Psoas muscle (tissue), 8 donors: ENCODE data around the gene CALCOCO1. TPM values are rescaled to one million over a fixed set of nuclear protein-coding genes. Genes with fewer than 3 reads are reported as not detected.

Source experiments
- ATAC-seq, 4 donors: fragments of 200-7000 bp; cut with Tn5 transposase; one replicate each; pipeline ENCODE4 v1.9.1; 2020; ENCODE audit warnings: moderate library complexity in 3 of 4, mild to moderate bottlenecking in 2 of 4
- DNase-seq, 2 donors: peaks; one replicate each; pipeline ENCODE4 v3.0.0-alpha.2; 2020
- H3K27ac ChIP-seq: fragments of 200-600 bp; one replicate; pipeline ENCODE4 v1.8.0; 2022
- H3K27me3 ChIP-seq, 3 donors: fragments of 200-600 bp in 1 of 3; one replicate each; pipeline versions ENCODE4 v1.6.1 to v1.8.0; 2013 to 2022; ENCODE audit warnings: low read length in 2 of 3, mild to moderate bottlenecking in 2 of 3, moderate library complexity in 1 of 3; ENCODE audit not compliant: insufficient read depth in 3 of 3
- H3K36me3 ChIP-seq, 2 donors: fragments of 200-600 bp in 1 of 2; one replicate each; pipeline versions ENCODE4 v1.6.1 to v1.8.0; 2013 to 2022; ENCODE audit warnings: low read depth in 1 of 2, mild to moderate bottlenecking in 1 of 2, moderate library complexity in 1 of 2; ENCODE audit not compliant: insufficient read depth in 1 of 2
- H3K4me1 ChIP-seq: fragments of 200-600 bp; one replicate; pipeline ENCODE4 v1.8.0; 2022
- H3K4me3 ChIP-seq: fragments of 200-600 bp; one replicate; pipeline ENCODE4 v1.8.0; 2022; ENCODE audit warnings: mild to moderate bottlenecking
- H3K9me3 ChIP-seq: fragments of 200-600 bp; one replicate; pipeline ENCODE4 v1.8.0; 2022
- WGBS, 3 donors: extraction: QIAGEN DNeasy Blood & Tissue Kit; methylation state at CpG; one replicate each; pipeline versions ENCODE4 v1.1.6 to v1.1.7; 2013; 5-methylcytosine and 5-hydroxymethylcytosine counted together
- intact Hi-C, 2 donors: fragments of 100-400 bp; cut with DNase I; formaldehyde crosslinking; loops; one replicate each; pipeline versions ENCODE4 v1.11.0 to v1.14.2; 2022
- polyA plus RNA-seq, 3 donors: library from polyadenylated mRNA; stranded (reverse); fragments of 200-250 nt; gene quantifications; one replicate each; pipeline ENCODE4 v1.2.3, GENCODE V29; 2013
- total RNA-seq, 4 donors: library from RNA; stranded (reverse); fragmentation: NEBNext Ultra II Directional in 2 of 4; extraction: Animal tissue kit (Norgen Biotek cat#: 25700) in 2 of 4; gene quantifications; one replicate each; pipeline versions ENCODE4 v1.2.1 to v1.2.4, GENCODE V29; 2021 to 2023
- TF ChIP-seq, protein P1 (sequence below): fragments of 200-600 bp; IDR thresholded peaks from one replicate; pipeline ENCODE4 v1.8.0; 2022; ENCODE audit warnings: antibody characterized with exemption
- donor health status: healthy with polysubstance abuse.
- donor health status: DM: no; HTN: no; CAD: no; lungs with moderate emphysema.
- donor health status: Bipolar disorder and iron deficiency.
- donor health status: healthy.
- donor health status: DM: yes; HTN: yes; CAD: no.
- donor health status: DM: no; HTN: no; CAD: no.
- donor health status: DM: no; HTN: no; CAD: no.
- donor health status: DM: yes; HTN: yes; CAD: no.

Gene CALCOCO1
- total and polyA plus RNA-seq, 7 donors, result 41.1 to 255 (median 180) TPM

DNA sequence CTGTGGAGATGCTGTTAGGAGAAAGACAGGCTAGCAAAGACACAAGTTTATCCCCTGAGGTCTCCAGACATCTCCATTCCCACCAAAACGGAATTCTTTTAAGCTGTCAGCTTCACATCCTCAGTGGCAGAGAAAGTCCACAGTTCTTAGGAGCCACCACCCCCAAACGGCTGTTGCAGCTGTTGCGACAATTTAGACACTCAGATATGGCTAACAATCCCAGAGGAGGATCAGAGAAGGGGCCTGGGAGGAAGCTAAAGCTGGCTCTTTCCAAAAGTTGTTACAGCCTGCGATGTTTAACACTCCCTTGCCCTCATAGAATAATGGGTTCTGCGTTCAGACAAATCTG, 49.5 kb downstream of the CALCOCO1 start:
- H3K4me1 ChIP-seq, result peaks cover 23% of the 10 kb centered on the region
- WGBS, 3 donors, result 16 to 25% (median 22%) methylated on average over 5 of the region's 5 CpGs
- peak overlapping the region; percentile 93 for H3K27ac ChIP-seq
- H3K4me3 ChIP-seq, result peak overlapping the region; percentile 68
- TF ChIP-seq, protein P1, sequence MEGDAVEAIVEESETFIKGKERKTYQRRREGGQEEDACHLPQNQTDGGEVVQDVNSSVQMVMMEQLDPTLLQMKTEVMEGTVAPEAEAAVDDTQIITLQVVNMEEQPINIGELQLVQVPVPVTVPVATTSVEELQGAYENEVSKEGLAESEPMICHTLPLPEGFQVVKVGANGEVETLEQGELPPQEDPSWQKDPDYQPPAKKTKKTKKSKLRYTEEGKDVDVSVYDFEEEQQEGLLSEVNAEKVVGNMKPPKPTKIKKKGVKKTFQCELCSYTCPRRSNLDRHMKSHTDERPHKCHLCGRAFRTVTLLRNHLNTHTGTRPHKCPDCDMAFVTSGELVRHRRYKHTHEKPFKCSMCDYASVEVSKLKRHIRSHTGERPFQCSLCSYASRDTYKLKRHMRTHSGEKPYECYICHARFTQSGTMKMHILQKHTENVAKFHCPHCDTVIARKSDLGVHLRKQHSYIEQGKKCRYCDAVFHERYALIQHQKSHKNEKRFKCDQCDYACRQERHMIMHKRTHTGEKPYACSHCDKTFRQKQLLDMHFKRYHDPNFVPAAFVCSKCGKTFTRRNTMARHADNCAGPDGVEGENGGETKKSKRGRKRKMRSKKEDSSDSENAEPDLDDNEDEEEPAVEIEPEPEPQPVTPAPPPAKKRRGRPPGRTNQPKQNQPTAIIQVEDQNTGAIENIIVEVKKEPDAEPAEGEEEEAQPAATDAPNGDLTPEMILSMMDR, result no peak
- ATAC-seq, result no peak
- peaks cover 0 to 13% of the 10 kb centered on the region in 2 donors for H3K36me3 ChIP-seq
- no peaks in the 10 kb centered on the region for H3K27me3 ChIP-seq
- no peak for DNase-seq
- intact Hi-C loops, result loop anchor here (5.0 to 10.0 kb wide), 2 partner anchors 135 to 333 kb away; no protein-coding TSS in a partner anchor
- H3K9me3 ChIP-seq, result no peaks in the 10 kb centered on the region

DNA sequence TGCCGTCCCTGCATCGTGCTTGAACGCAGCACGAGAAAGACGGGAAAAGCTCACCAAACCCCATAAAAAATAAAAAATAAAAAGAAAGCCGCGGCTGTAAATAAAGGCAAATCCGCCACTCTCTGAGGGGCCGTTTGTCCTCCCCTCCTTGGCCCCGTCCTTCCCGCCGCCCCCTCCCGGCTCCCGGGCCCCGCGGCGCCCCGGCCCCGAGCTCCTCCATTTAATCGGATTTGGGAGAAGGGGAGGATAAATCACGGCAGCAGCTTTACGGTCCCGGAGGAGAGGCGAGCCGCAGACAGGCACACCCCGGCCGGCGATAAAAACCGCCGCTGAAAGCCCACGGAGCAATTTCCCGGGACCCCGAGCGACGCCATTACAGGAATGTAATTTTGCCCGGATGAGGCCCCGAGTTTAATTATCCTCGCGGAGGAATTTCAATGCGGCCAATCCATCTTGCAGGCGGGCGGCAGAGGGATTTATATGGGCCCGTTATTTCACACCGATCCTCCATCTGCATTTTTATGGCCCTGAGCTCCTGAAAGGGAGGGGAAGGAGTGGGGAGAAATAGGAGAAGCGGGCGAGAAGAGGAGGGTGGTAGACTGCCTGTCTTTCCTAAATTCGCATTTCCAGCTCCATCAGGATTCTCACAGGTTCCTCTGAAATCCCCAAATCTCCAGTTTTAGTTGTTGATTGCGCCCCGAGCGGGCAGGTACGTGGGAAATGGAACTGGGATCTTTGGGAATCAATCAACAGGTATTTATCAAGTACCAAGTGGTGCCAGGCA, 50.0 kb downstream of the CALCOCO1 start:
- Histone ChIP-seq H3K9me3 (no peaks in the 10 kb centered on the region), H3K4me1 (peaks cover 23% of the 10 kb centered on the region), H3K27ac (peak overlapping the region; percentile 93), H3K36me3 (peaks cover 0 to 18% of the 10 kb centered on the region in 2 donors), H3K4me3 (peak overlapping the region; percentile 68), H3K27me3 (no peaks in the 10 kb centered on the region)
- 2 to 3% (median 3%) methylated on average over 43 to 51 of the region's 51 CpGs for WGBS, 3 donors
- peak in 1 of 2 donors; percentile 60 for DNase-seq
- ATAC-seq, result peak in 3 of 4 donors; percentile 1 to 46 (median 2)
- TF ChIP-seq, protein P1, result no peak
- intact Hi-C loops, result loop anchor here (5.0 to 10.0 kb wide), 2 partner anchors 135 to 332 kb away; no protein-coding TSS in a partner anchor

DNA sequence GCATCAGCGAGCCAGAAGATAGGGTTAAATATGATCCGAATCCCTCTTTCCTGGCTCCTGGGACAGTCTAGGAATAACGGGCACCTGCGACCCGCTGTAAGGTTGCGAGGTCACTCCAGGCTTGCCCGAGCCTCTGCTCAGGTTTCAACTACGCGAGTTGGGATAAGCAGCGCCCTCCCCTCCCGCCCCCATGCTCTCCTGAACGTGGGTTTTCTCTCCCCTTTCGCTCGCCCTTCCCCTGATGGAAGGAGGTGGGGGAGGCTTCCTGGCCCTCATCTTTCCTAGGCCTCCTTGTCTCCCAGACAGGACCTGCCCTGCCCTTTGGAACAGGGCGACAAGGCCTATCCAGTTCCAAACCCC, 50.6 kb downstream of the CALCOCO1 start:
- Histone ChIP-seq H3K27me3 (no peaks in the 10 kb centered on the region), H3K4me1 (peaks cover 23% of the 10 kb centered on the region), H3K36me3 (peaks cover 0 to 24% of the 10 kb centered on the region in 2 donors), H3K27ac (peak overlapping the region; percentile 93), H3K4me3 (peak overlapping the region; percentile 68), H3K9me3 (no peaks in the 10 kb centered on the region)
- TF ChIP-seq, protein P1, result no peak
- WGBS, 3 donors, result 1% methylated on average over 13 to 15 of the region's 15 CpGs
- ATAC-seq (peak; percentile 66 to 69 (median 66)), DNase-seq (peak; percentile 65 to 79)
- intact Hi-C loops, result loop anchor here (1.0 to 10.0 kb wide), 3 partner anchors 50 to 332 kb away; partner anchors contain the start of gene ATF7 (in 1 of the 2)

DNA sequence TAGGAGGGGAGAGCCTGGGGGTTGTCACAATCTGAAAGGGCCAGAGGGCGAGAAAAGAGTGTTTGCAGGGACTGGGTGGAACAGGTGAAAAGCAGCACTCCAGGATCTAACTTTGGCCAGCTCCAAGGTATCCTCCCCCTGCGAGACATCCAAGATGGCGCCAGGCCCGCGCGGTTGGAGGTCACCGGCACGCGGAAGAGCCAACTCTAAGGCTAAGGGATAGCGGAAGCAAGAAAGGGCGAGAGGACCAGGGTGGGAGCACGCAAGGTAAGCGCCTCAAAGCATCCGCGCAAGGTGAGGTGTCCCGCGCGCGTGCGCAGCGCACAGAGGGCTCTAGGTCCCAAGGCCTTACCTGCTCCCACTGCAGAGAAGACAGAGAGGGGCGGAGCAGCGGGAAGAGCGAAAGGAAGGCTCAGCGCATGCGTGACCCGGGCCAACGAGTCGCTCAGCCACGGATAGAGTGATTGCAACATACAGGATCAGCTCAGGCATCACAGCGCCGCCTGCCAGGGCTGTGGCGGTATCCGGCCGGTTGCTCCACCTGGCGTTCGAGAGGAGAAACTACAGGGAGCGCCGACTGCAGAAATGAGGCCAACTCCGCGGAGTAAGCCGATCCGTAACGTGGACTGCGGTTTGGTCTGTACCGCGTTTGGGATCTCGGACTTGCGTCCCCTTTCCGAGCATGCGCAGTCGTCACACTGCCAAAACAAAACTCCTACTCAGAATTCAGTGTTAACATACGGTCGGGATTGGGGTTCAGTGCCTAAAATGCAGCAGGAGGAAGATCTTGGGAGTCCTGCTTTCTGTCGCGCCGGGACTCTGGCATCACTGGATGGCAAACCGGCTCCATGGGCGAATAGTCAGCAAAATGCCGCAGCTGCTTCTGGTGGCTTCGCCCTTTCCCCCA, 51.3 kb downstream of the CALCOCO1 start, which contains the start of gene ATP5MC2:
ATP5MC2 (minus strand) TSS at position 383 of the 907 bp plus-strand sequence. CDS start 3,469 bp downstream, outside the sequence.
- DNase-seq (peak; percentile 97 to 99), ATAC-seq (peak; percentile 90 to 92 (median 92))
- Histone ChIP-seq H3K4me3 (peak within 1 kb of the TSS; percentile 68), H3K4me1 (peaks cover 29% of the 10 kb centered on the region), H3K27me3 (no peaks in the 10 kb centered on the region), H3K36me3 (peaks cover 3 to 31% of the 10 kb centered on the region in 2 donors), H3K9me3 (no peaks in the 10 kb centered on the region), H3K27ac (peak within 1 kb of the TSS; percentile 93)
- TF ChIP-seq, protein P1, result peak; percentile 99
- whole genome bisulfite sequencing, 3 donors, result 0% methylated on average over 61 of the region's 61 CpGs
- intact Hi-C loops, result loop anchor here (1.0 to 10.0 kb wide), 4 partner anchors 50 to 331 kb away; partner anchors contain the start of gene ATF7 (in 1 of the 2)
